NOMO-1 treated with DMSO at 0.1 percent for 48 hours (cell line): ENCODE data around the gene TADA1.
A peak's percentile ranks its signal among the peaks of the same experiment; 100 is the strongest.
"Not testable (repeated sequence)": the region's sequence is repeated elsewhere in the genome, so short reads cannot be mapped to it uniquely, and the experiment has no call there.

Source experiments
- DNase-seq: peaks from one replicate; lab custom pipeline; 2025; ENCODE audit not compliant: unreplicated experiment; lab: John Stamatoyannopoulos, UW

Gene TADA1

DNA sequence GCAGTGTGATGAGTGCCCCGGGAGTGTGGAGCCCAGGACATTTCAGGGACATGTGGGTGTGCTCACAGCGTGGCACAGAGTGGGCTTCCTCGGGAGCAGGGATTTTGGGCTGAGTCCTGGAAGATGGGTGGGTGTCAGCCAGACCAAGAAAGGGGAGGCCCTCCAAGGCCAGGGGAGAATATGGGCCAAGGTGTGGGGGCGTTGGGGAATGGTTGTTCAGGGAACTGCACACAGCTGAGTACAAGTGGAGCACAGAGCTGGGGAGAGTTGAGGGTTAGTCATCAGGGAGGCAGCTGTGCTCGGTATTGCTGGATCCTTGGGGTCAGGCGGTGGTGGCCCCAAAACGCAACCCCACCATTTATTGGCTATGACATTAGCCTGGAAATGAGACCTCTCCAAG lies 31.3 kb downstream of the TADA1 start:
- no peak for DNase-seq

DNA sequence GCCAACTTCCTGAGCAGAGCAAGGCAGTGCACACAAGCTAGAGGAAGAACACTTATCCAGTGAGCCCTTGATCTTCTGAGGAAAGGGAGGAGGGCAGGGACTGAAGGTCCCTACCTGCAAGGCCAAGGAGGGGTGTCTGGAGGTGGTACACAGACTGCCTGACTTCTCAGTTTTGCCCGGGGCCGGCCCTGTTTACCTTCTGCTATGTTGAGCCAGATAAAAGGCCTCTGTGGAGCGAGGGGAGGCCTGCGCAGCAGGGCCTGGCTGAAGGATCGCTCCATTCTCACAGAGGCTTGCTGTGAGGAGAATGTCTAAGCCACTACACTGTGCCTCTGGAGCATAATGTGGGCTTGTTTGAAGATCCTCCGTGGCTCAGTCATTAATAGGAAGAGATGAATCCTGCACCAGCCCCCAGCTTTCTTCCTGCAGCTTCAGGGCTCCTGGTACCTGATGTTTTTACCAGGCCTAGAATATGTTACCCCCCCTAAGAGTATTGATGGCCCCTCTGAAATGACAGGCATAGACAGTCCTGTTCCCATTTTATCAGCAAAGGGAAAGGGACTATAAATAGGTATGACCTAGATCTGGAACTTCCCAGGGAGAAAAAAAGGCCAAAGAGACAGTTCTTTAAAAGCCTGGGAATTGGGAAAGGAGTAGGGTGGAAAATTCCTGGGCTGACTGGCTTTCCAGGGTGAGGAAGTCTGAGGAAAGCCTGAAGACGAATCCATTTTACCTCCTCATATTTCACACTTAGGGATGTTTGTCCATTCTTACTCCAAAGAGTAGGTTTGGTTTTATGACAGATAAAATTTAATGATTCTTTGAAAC lies 32.1 kb downstream of the TADA1 start:
- no peak for DNase-seq

DNA sequence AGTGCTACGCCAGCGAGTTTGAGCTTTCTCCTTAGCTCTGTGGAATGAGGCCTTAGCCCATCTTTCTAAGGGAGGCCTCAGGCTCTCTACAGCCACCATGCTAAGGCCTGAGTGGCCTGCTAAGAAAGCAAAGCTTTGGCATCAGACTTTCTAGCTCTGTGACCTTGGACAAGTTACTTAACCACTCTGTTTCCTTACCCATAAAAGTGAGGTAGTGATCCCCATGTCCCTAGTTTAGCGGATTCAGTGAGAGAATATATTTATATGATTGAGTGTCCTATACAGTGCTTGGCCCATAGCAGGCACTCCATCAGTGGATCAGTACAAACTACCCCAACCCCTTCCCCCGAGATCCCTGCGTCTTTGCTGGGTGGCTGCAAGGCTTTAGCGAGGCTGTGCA lies 32.7 kb downstream of the TADA1 start:
- DNase-seq = no peak

DNA sequence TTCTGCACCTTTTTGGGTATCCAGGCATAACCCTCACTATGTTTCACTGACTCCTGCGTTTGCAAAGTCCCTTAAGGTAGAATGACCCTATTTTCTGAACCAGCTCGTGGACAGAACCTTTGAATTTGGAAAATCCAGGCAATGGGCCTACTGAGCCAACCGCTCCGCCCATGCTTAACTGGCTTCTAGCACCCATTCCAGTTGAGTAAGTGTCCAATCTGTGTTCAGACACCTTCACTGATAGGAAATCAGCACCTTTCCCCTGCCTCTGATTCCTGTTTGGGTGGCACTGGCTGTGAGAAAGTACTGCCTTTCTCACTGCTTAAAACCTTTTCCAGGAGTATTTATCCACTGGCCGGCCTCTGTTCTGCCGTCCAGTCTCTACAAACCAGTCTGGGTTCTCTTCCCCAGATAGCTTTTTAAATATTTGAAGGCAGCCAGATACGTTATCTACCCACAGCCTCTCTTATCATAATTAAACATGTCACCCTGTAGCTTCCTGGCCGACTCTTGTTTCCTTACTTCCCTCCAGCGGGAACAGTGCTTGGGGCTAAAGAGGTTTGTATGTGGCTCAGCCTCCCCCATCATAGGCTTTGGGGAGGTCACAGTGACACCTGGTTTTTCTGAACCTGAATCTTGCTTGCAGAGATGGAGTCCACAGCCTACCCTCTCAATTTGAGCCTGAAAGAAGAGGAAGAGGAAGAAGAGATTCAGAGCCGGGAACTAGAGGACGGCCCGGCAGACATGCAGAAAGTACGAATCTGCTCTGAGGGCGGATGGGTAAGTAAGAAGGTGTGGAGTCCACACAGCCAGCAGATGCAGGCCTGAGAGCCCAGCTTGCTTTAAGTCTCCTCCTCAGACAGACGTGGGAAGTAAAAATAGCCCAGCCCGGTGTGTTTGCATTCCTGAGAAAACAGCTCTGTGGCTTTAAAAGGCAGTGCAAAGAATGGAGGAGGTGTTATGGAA lies 35.5 kb downstream of the TADA1 start:
- peak; percentile 15 for DNase-seq

DNA sequence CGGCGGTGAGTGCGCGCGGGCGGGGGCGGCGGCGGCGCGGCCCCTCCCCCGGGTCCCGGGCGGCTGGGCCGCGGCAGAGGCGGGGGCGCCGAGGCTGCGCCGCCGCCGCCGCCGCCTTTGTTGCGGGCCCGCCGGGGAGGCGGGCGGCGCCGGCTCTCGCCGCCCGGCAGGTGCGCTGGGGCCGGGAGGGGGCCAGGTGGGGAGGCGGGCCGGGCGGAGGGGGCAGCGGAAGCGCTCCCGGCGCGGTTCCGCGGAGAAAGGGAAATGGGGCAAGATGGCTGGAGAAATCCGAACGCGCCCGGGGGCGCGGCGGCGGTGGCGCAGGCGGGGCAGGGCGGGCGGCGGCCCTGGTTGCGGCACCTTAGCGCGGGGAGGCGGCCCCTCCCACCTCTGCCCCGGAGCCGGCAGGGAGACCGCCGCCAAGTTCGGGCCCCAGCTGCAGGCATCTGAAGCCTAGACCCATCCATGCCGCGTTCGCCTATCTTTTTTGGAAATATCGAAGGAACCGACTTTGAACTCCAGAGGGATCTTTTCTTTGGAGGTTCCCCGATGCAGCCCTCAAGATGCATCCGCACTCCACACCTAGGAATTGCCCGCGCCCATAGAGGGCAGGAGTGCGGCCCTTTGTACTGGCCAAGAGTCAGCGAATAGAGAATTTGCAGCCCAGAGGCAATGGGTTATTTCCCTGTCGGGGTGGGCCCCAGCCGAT lies 36.3 kb downstream of the TADA1 start:
- DNase-seq = peak; percentile 28

DNA sequence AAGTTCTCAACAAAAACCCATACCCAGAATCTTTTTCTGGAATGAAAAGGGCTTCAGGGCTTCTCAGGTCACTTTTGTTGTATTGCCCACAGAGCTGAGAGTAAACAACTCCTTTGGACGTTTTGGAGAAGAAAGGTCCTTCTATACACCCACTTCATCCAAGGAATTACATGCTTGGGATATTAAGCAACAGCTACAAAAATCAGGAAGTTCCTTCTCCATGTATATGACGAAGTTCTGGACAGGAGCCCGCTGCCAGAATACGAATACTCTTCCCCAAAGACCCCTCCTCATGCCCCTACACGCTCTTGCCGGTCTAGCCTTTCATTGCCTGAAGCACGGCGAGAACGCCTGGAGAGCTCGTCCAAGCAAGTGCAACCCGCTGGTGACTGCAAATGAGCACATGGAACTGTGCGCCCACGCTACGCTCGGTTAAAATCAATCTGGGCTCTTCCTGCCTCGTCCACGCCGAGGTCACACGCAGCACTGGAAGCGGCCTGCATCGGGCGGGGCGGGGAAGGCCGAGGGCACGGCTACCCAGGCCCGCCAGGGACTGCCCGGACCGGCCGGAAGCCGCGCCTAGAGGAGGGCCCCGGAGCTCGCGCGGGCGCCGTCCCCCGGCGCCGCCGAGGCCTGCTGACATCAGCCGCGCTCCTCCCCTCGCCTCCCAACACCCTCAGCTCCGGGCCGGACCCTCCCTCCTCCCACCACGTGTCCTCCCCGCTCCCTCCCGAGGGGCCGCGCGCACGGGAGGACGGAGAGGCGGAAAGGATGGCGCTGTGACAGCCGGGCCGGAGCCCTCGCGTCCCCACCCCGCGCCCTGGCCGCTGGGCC lies 37.1 kb downstream of the TADA1 start, which contains the start of gene POGK:
TSS of gene POGK (plus strand) at position 710 of the 834 bp plus-strand sequence. CDS start 1,482 bp downstream, outside the sequence.
- DNase-seq = peak; percentile 88

DNA sequence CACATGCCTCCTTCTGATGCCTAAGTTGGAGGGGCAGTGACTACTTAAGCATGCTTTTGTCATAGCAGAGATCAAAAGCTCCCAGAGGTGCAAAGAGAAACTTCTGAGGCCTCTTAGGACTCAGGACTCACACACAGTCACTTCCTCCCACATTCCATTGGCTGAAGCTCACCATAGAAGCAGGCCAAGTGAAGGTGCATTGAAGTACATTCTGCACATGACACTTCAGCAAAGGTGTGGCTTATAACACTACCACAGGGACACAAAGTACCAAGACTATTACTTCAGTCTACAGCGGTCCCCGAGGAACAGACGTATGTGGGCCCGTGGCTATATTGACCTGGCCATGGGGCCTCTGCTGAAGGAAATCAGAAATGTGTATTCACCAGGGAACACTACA lies 39.3 kb downstream of the TADA1 start:
- DNase-seq = no peak

DNA sequence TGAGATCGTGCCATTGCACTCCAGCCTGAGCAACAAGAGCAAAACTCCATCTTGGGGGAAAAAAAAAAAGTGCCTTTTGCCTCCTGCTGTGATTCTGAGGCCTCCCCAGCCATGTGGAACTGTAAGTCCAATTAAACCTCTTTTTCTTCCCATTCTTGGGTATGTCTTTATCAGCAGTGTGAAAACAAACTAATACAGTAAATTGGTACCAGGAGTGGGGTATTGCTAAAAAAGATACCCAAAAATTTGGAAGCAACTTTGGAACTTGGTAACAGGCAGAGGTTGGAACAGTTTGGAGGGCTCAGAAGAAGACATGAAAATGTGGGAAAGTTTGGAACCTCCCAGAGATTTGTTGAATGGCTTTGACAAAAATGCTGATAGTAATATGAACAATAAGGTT lies 46.3 kb downstream of the TADA1 start:
- DNase-seq = not testable (repeated sequence)

DNA sequence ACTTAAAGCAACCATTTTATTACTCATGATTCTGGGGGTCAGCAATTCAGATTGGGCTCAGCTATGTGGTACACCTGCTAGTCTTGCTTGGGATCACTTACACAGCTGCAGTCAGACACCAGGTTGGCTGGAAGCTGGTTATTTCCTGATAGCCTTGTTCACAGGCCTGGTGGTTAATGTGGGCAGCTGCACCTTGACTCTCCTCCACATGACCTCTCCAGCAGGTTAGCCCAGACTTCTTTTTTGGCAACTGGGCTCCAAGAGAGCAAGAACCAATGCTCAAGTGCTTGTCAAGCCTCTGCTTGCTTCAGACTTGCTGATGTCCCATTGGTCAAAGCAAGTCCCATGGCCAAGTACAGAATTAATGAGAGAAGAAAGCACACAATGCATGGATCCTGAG lies 48.6 kb downstream of the TADA1 start:
- no peak for DNase-seq

DNA sequence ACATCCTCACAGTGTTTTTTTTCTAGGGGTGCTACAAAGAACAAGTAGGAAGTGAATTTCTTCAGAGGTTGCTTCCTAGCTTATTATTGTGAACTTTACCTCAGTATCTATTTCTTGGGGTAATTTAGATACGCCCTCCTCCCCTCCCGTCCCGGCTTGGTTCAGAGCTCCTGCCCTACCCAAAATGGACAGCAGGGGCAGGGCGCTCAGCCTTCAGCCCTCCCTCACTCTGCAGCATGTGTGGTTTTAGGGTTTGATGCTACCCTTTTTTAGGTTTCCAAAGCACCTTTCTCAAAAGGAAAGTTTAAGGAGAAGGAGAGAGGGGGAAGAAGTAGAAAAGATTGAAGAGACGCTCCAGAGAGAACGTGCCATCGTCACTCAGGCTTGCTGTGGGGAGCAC lies 53.7 kb downstream of the TADA1 start:
- no peak for DNase-seq

DNA sequence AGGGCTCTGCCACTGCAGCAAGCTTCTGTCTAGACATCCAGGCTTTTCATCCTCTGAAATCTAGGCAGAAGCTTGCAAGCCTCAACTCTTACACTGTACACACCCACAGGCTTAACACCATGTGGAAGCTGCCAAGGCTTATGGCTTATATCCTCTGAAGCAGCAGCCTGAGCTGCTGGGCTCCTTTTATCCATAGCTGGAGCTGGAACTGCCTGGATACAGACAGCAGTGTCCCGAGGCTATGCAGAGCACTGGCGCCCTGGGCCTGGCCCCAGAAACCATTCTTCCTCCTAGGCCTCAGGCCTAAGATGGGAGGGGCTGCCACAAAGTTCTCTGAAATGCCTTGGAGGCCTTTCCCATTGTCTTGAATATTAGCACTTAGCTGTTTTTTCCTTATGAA lies 56.1 kb downstream of the TADA1 start:
- DNase-seq = no peak

DNA sequence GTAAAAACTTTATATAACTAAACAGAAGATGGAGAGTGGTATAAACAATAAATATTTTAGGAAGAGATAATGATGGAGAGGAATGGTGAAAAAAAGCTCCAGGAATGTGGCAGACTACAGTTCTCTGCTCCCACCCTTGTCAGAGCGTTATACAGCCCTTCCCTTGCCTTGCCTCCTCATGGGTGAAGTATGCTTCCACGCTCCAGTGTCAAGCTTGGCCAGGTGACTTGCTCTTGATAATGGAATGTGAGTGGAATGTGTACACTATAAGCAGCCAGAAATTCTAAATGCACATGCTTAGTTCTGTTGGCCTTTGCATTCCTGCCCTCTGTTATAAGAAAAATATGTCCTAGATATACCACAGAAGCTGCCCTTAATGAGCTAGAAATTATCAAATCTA lies 61.5 kb downstream of the TADA1 start:
- DNase-seq = no peak

DNA sequence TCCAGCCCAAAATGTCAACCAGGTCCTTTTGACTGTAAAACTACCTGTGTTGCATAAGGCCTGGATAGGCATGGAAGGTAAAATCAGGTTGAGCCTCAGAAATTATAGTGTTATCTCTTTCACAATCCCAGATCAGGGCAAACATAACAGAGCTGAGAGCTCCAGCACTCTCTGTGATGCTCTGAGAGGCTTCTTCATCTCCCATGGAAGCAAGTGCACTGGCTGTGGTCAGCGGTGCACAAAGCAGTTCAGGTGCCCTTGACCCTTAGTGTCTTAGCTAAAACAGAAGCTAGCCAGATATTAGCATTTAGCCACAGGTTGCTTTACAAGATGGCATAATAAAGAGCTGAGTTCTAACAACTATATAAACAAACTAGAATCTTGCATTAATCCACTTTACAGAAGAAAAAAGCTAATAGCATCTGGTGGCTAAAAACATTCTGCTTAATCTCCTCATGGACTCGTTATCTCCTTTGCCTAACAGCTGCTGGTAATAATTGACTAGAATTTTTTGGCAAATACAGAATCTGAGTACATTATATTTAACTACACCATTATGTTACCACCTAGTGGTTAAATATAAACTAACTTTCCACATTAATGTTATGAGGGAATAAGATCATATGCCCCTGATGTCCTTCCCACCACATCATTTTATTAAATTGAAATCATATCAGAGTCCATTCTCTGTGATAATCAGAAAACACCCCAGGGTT lies 62.4 kb downstream of the TADA1 start:
- no peak for DNase-seq

DNA sequence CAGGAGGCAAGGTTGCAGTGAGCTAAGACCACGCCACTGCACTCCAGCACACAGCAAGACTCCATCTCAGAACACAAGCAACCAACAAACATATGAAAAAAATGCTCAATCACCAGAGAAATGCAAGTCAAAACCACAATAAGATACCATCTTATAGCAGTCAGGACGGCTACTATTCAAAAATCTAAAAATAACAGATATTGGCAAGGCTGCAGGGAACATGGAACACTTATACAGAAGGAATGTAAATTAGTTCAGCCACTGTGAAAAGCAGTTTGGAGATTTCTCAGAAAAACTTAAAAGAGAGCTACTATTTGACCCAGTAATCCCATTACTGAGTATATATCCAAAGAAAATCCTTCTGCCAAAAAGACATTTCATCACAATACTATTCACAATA lies 64.4 kb downstream of the TADA1 start:
- no peak for DNase-seq

DNA sequence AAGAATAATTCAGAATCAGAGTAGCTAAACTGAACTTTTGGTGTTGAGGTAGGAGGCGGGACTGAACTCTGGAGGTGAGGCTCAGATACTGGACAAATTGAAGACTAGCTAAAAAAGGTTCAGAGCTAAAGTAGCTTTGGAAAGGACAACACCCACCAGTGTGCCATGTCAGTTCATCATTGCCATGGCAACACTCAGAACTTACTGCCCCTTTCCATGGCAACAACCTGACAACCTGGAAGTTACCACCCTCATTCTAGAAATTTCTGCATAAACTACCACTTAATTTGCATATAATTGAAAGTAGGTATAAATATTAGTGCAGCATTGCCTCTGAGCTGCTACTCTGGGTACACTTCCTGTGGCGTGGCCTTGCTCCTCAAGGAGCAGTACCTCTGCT lies 67.1 kb downstream of the TADA1 start:
- no peak for DNase-seq
